ENCODE measurements around the gene OR10D3. TPM values are rescaled to one million over a fixed set of nuclear protein-coding genes. Genes with fewer than 3 reads are reported as not detected.

Gene OR10D3
- total RNA-seq (not detected), polyA plus RNA-seq (not detected)
- long read RNA-seq, donor 1: 0 reads
- long read RNA-seq, donor 2: 0 reads
- long read RNA-seq, donor 3: 0 reads
- long read RNA-seq, donor 4: 0 reads
- long read RNA-seq, donor 5: 0 reads

GRCh38 chr11:124183068-124183467 is at the start of gene OR10D3:
Gene OR10D3, plus strand, starts transcription at chr11:124183345. Its CDS starts 1,925 bp downstream, at chr11:124185270.
- no peaks in the 10 kb centered on the region for H3K9me3 ChIP-seq (ENCODE audit: control insufficient read depth in 4 of 4, insufficient read depth in 3 of 4, low read length in 3 of 4)
- no peaks in the 10 kb centered on the region for H3K27me3 ChIP-seq (ENCODE audit: control insufficient read depth in 3 of 3, insufficient read depth in 3 of 3, low read length in 2 of 3)
- H3K9ac ChIP-seq (ENCODE audit: insufficient read depth in 1 of 2, low read length in 2 of 2): no peak within 1 kb of the TSS
- H3K27ac ChIP-seq (ENCODE audit: low read depth in 1 of 2, low read length in 1 of 2): no peak within 1 kb of the TSS
- TF ChIP-seq, protein P1, sequence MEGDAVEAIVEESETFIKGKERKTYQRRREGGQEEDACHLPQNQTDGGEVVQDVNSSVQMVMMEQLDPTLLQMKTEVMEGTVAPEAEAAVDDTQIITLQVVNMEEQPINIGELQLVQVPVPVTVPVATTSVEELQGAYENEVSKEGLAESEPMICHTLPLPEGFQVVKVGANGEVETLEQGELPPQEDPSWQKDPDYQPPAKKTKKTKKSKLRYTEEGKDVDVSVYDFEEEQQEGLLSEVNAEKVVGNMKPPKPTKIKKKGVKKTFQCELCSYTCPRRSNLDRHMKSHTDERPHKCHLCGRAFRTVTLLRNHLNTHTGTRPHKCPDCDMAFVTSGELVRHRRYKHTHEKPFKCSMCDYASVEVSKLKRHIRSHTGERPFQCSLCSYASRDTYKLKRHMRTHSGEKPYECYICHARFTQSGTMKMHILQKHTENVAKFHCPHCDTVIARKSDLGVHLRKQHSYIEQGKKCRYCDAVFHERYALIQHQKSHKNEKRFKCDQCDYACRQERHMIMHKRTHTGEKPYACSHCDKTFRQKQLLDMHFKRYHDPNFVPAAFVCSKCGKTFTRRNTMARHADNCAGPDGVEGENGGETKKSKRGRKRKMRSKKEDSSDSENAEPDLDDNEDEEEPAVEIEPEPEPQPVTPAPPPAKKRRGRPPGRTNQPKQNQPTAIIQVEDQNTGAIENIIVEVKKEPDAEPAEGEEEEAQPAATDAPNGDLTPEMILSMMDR (IDR thresholded peaks at IDR 0.05; ENCODE audit: control extremely low read depth, extremely low read depth): no peak
- no peak for DNase-seq
- WGBS, 2 donors: 37 to 45% methylated on average over 3 of the region's 3 CpGs
- H3K36me3 ChIP-seq (ENCODE audit: control insufficient read depth in 4 of 4, insufficient read depth in 4 of 4, low read length in 4 of 4): no peaks in the 10 kb centered on the region
- H3K4me3 ChIP-seq: no peak within 1 kb of the TSS
- H3K4me1 ChIP-seq (ENCODE audit: control insufficient read depth in 5 of 5, insufficient read depth in 5 of 5, low read length in 5 of 5): peaks cover 0 to 4% (median 0%) of the 10 kb centered on the region in 5 donors
- no peak for ATAC-seq (ENCODE audit: insufficient read depth, low FRiP score)

DNA sequence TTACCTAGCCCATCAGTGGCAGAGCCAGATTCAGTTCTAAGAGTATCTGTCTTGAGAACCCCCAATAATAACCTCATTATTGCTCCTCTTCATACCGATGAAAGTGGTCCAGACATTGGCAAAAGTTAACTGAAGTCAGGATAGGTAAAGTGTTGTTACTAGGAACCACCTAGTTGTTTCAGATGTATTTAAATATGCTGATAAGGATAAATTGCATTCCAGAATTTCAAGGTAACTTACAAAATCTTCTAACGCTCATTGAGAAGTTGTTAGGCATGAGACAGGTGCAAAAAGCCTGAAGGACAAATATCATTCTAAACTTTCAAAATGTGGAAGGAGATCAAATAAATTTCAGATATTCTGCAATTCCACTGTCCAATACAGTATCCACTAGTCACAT is 40.1 kb upstream of the OR10D3 start:
- no peaks in the 10 kb centered on the region for H3K27me3 ChIP-seq (ENCODE audit: control insufficient read depth in 3 of 3, insufficient read depth in 3 of 3, low read length in 2 of 3)
- H3K4me1 ChIP-seq (ENCODE audit: control insufficient read depth in 5 of 5, insufficient read depth in 5 of 5, low read length in 5 of 5): no peaks in the 10 kb centered on the region
- no peak overlapping the region for H3K27ac ChIP-seq (ENCODE audit: low read depth in 1 of 2, low read length in 1 of 2)
- no peak overlapping the region for H3K9ac ChIP-seq (ENCODE audit: insufficient read depth in 1 of 2, low read length in 2 of 2)
- H3K4me3 ChIP-seq: no peak overlapping the region
- DNase-seq (no peak), ATAC-seq (ENCODE audit: insufficient read depth, low FRiP score) (no peak)
- H3K36me3 ChIP-seq (ENCODE audit: control insufficient read depth in 4 of 4, insufficient read depth in 4 of 4, low read length in 4 of 4): peaks cover 0 to 12% (median 0%) of the 10 kb centered on the region in 4 donors
- 94 to 97% methylated on average over 2 of the region's 2 CpGs for WGBS, 2 donors
- TF ChIP-seq, protein P1 (IDR thresholded peaks at IDR 0.05; ENCODE audit: control extremely low read depth, extremely low read depth): no peak
- H3K9me3 ChIP-seq (ENCODE audit: control insufficient read depth in 4 of 4, insufficient read depth in 3 of 4, low read length in 3 of 4): peaks cover 0 to 2% (median 0%) of the 10 kb centered on the region in 4 donors

DNA sequence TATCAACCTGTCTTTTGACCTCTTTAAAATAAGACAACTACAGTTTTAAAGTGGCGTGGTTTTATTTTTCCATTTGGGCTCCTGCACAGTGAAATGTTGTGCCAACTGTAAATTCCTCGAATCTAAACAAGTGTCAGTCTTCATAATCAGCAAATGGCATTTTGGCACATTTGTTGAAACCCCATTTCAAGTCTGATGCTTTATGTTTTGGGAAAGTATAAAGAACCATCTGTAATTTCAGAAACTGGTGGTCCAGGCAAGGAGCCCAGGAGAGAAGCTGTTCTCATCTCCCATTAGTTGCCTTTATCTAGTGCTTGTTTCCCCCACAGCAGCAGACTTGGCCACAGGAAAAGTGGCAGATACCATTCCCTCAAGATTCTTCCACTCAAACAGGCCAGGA is 35.2 kb upstream of the OR10D3 start:
- 82 to 92% methylated on average over 2 of the region's 2 CpGs for WGBS, 2 donors
- H3K4me3 ChIP-seq: no peak overlapping the region
- ATAC-seq (ENCODE audit: insufficient read depth, low FRiP score) (no peak), DNase-seq (no peak)
- no peaks in the 10 kb centered on the region for H3K27me3 ChIP-seq (ENCODE audit: control insufficient read depth in 3 of 3, insufficient read depth in 3 of 3, low read length in 2 of 3)
- no peak overlapping the region for H3K27ac ChIP-seq (ENCODE audit: low read depth in 1 of 2, low read length in 1 of 2)
- peaks cover 0 to 4% (median 0%) of the 10 kb centered on the region in 4 donors for H3K36me3 ChIP-seq (ENCODE audit: control insufficient read depth in 4 of 4, insufficient read depth in 4 of 4, low read length in 4 of 4)
- H3K9me3 ChIP-seq (ENCODE audit: control insufficient read depth in 4 of 4, insufficient read depth in 3 of 4, low read length in 3 of 4): peaks cover 0 to 4% (median 0%) of the 10 kb centered on the region in 4 donors
- H3K9ac ChIP-seq (ENCODE audit: insufficient read depth in 1 of 2, low read length in 2 of 2): no peak overlapping the region
- no peaks in the 10 kb centered on the region for H3K4me1 ChIP-seq (ENCODE audit: control insufficient read depth in 5 of 5, insufficient read depth in 5 of 5, low read length in 5 of 5)
- TF ChIP-seq, protein P1 (IDR thresholded peaks at IDR 0.05; ENCODE audit: control extremely low read depth, extremely low read depth): no peak

DNA sequence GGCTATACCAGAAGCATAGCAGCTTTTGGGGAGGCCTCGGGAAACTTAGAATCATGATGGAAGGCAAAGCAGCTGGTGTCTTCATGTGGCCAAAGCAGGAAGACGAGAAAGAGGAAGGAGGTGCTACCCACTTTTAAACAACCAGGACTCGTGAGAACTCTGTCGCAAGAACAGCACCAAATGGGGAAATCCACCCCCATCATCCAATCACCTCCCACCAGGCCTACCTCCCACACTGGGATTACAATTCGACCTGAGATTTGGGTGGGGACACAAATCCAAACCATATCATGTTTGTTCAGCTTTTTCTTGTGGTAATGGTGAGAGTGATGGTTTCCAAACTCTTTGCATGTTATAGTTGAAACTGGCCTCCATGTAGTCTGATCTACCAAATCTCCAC is 32.5 kb upstream of the OR10D3 start:
- Histone ChIP-seq H3K9me3 (ENCODE audit: control insufficient read depth in 4 of 4, insufficient read depth in 3 of 4, low read length in 3 of 4) (peaks cover 0 to 2% (median 0%) of the 10 kb centered on the region in 4 donors), H3K36me3 (ENCODE audit: control insufficient read depth in 4 of 4, insufficient read depth in 4 of 4, low read length in 4 of 4) (no peaks in the 10 kb centered on the region), H3K4me3 (no peak overlapping the region), H3K27ac (ENCODE audit: low read depth in 1 of 2, low read length in 1 of 2) (no peak overlapping the region), H3K9ac (ENCODE audit: insufficient read depth in 1 of 2, low read length in 2 of 2) (no peak overlapping the region), H3K4me1 (ENCODE audit: control insufficient read depth in 5 of 5, insufficient read depth in 5 of 5, low read length in 5 of 5) (no peaks in the 10 kb centered on the region), H3K27me3 (ENCODE audit: control insufficient read depth in 3 of 3, insufficient read depth in 3 of 3, low read length in 2 of 3) (no peaks in the 10 kb centered on the region)
- 38 to 58% methylated on average over 5 of the region's 5 CpGs for WGBS, 2 donors
- TF ChIP-seq, protein P1 (IDR thresholded peaks at IDR 0.05; ENCODE audit: control extremely low read depth, extremely low read depth): no peak
- DNase-seq: no peak
- ATAC-seq (ENCODE audit: insufficient read depth, low FRiP score): no peak
